Thoracic aorta (tissue), 2 donors: ENCODE results near the gene POLR3A. TPM values are rescaled to one million over a fixed set of nuclear protein-coding genes. Genes with fewer than 3 reads are reported as not detected.

Source experiments
- ATAC-seq: fragments of 150-250 bp; one replicate; pipeline ENCODE4 v1.8.0; 2017; ENCODE audit warnings: low read depth; ENCODE audit not compliant: insufficient number of reproducible peaks, low FRiP score
- DNase-seq: peaks from one replicate; pipeline ENCODE4 v3.0.0-alpha.2; 2020; ENCODE audit warnings: low spot score
- H3K27ac ChIP-seq, 2 donors: fragments of 200-600 bp; sonication (generic); 1 replicate in 1 of 2; 2 replicates in 1 of 2; pipeline ENCODE4 v1.5.1; 2016; ENCODE audit warnings: mild to moderate bottlenecking in 2 of 2, moderate library complexity in 2 of 2
- H3K27me3 ChIP-seq: fragments of 200-600 bp; sonication (generic); replicated peaks from 2 replicates; pipeline ENCODE4 v1.6.0; 2016; ENCODE audit warnings: mild to moderate bottlenecking; ENCODE audit not compliant: insufficient read depth
- H3K36me3 ChIP-seq: fragments of 200-600 bp; sonication (generic); one replicate; pipeline ENCODE4 v1.5.1; 2016
- H3K4me1 ChIP-seq, 2 donors: fragments of 200-600 bp; sonication (generic); 1 replicate in 1 of 2; 2 replicates in 1 of 2; pipeline versions ENCODE4 v1.5.1 to v1.6.0; 2016; ENCODE audit warnings: low read depth in 2 of 2, mild to moderate bottlenecking in 1 of 2; ENCODE audit not compliant: control insufficient read depth in 1 of 2
- H3K4me3 ChIP-seq: fragments of 200-600 bp; sonication (generic); 2 replicates; pipeline ENCODE4 v1.5.1; 2016; ENCODE audit warnings: mild to moderate bottlenecking
- H3K9me3 ChIP-seq: fragments of 200-600 bp; sonication (generic); 2 replicates; pipeline ENCODE4 v1.5.1; 2016
- CTCF ChIP-seq: fragments of 200-600 bp; sonication (generic); IDR thresholded peaks from one replicate; pipeline ENCODE4 v1.5.1; 2019; ENCODE audit warnings: antibody characterized with exemption
- total RNA-seq, 2 donors: library from RNA; depleted of rRNA; stranded (reverse); fragments of >200 nt; gene quantifications; one replicate each; pipeline versions ENCODE4 v1.1.0 to v1.2.3, GENCODE V29; 2016

Gene POLR3A
- total RNA-seq, 2 donors from 2014 or later = 12.3 to 19.3 TPM

DNA sequence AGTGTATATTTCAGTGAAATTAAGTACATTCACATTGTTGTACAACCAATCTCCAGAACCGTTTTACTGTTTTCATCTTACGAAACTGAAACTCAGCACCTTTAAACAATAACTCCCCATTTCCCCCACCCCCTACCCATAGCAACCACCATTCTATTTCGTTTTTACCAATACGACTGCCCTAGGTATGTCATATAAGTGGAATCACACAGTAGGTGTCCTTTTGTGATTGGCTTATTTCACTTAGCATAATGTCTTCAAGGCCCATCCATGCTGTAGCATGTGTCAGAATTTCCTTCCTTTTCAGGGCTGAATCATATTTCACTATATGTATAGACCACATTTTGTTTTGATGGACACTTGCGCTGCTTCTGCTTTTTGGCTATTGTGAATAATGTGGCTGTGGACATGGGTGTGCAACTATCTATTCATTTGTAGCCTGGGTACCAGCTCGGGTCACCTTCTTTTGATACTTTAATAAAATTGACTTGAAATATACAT, 68.4 kb downstream of the POLR3A start:
- no peak for TF ChIP-seq CTCF
- Histone ChIP-seq H3K36me3 (no peaks in the 10 kb centered on the region), H3K27ac (no peak overlapping the region), H3K9me3 (no peaks in the 10 kb centered on the region), H3K27me3 (no peaks in the 10 kb centered on the region), H3K4me1 (no peaks in the 10 kb centered on the region), H3K4me3 (no peak overlapping the region)
- DNase-seq (no peak), ATAC-seq (no peak)

DNA sequence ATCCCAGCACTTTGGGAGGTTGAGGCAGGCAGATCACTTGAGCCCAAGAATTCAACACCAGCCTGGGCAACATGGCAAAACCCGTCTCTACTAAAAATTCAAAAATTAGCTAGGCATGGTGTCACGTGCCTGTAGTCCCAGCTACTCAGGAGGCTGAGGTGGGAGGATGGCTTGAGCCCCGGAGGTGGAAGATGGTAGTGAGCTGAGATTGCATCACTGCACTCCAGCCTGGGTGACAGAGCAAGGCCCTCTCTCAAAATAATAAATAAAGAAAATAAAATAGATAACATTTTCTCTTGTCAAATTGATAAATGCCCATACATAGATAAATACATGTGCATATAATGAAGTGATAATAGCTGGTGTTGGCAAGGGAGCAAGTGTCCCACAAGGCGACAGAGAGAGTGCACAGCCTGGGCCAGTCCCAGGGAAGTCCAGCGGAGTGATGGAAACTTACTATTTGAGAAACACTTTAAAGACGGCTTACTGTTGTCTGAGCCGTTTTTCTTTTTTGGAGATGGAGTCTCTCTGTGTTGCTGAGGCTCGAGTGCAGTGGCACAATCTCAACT, 69.3 kb downstream of the POLR3A start:
- no peak for DNase-seq
- no peaks in the 10 kb centered on the region for H3K9me3 ChIP-seq
- H3K27ac ChIP-seq = no peak overlapping the region
- no peaks in the 10 kb centered on the region for H3K36me3 ChIP-seq
- TF ChIP-seq CTCF = no peak
- H3K4me3 ChIP-seq = no peak overlapping the region
- no peak for ATAC-seq
- H3K4me1 ChIP-seq = no peaks in the 10 kb centered on the region
- H3K27me3 ChIP-seq = no peaks in the 10 kb centered on the region

GRCh38 chr10:77959384-77959783, 69.9 kb downstream of the POLR3A start:
- no peak overlapping the region for H3K27ac ChIP-seq
- ATAC-seq = no peak
- H3K4me1 ChIP-seq = no peaks in the 10 kb centered on the region
- H3K36me3 ChIP-seq = no peaks in the 10 kb centered on the region
- H3K9me3 ChIP-seq = no peaks in the 10 kb centered on the region
- DNase-seq = no peak
- H3K4me3 ChIP-seq = no peak overlapping the region
- TF ChIP-seq CTCF = no peak
- H3K27me3 ChIP-seq = no peaks in the 10 kb centered on the region

DNA sequence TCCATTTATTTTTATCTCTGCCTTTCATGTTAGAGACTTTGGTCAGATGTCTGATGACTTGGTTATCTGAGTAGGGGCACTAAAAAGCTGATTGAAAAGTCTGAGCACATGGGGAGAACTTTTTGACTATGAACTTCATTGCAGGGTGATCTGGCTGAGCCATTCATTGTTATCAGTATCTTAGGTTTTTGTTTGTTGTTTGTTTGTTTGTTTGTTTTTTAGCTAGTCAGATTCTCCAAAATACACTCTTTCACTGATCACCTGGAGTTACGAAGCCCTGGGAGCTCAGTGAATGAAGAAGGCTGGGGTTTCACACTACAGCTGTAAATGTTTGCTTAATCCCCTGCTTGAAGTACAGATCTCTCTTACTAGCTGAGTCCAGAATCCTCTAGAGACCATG, 74.2 kb downstream of the POLR3A start:
- no peak for DNase-seq
- Histone ChIP-seq H3K4me1 (no peaks in the 10 kb centered on the region), H3K9me3 (peaks cover 18% of the 10 kb centered on the region), H3K36me3 (no peaks in the 10 kb centered on the region), H3K4me3 (no peak overlapping the region), H3K27ac (no peak overlapping the region), H3K27me3 (no peaks in the 10 kb centered on the region)
- no peak for TF ChIP-seq CTCF
- ATAC-seq = no peak

DNA sequence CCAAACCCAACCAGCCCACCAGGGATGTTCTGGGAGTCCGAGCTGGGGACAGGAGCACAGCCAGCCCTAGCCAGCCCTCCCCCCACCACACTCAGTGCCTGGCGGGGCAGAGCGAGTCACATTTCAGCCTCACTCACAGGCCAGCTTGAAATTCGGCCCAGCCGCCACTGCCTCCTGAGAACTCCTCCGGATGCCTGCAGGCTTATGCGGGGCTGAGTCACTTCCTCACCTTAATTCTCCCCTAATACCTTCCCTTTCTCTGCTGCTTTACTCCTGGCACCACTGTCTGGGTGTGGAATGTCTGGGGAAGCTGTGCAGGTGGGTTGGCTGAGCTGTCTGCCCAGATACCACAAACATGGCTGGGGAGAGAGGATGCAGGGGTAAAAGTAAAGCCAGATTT, 80.1 kb downstream of the POLR3A start:
- no peak for ATAC-seq
- Histone ChIP-seq H3K4me3 (no peak overlapping the region), H3K27me3 (no peaks in the 10 kb centered on the region), H3K27ac (peak overlapping the region in 1 of 2 donors; percentile 45), H3K9me3 (peaks cover 18% of the 10 kb centered on the region), H3K36me3 (no peaks in the 10 kb centered on the region), H3K4me1 (no peaks in the 10 kb centered on the region)
- DNase-seq = no peak
- TF ChIP-seq CTCF = no peak
